ENCODE results near the gene PTPN1. TPM values are rescaled to one million over a fixed set of nuclear protein-coding genes. Genes with fewer than 3 reads are reported as not detected.

PTPN1 gene
- total and polyA plus RNA-seq, 2 of the 13 experiments (the other 11 are each of a cell fraction or from before 2014, with no cell fraction given): 17.7 to 37.2 TPM

GRCh38 chr20:50464026-50464724 lies 46.0 kb upstream of the PTPN1 start (continued):
- TF ChIP-seq ZNF484 (CRISPR knock-in tag; IDR thresholded peaks at IDR 0.05; ENCODE audit: borderline replicate concordance, low read depth) (no peak), ZNF720 (CRISPR knock-in tag; IDR thresholded peaks at IDR 0.05) (no peak), POGK (CRISPR knock-in tag; conservative IDR thresholded peaks at IDR 0.05) (peak; percentile 70), ZMYM3 (CRISPR knock-in tag; IDR thresholded peaks at IDR 0.05) (peak; percentile 99), FUBP1 (CRISPR knock-in tag; IDR thresholded peaks at IDR 0.05; ENCODE audit: borderline replicate concordance) (no peak), JDP2 (CRISPR knock-in tag; IDR thresholded peaks at IDR 0.05; ENCODE audit: borderline replicate concordance) (no peak), LBX2 (CRISPR knock-in tag; IDR thresholded peaks at IDR 0.05; ENCODE audit: borderline replicate concordance) (no peak), SRF (IDR thresholded peaks at IDR 0.05; ENCODE audit: low read depth, low read length) (no peak), ZNF20 (CRISPR knock-in tag; IDR thresholded peaks at IDR 0.05) (no peak), HIVEP1 (CRISPR knock-in tag; IDR thresholded peaks at IDR 0.05) (no peak; the same call in 1 of the 2 replicates), IKZF4 (CRISPR knock-in tag; IDR thresholded peaks at IDR 0.05; ENCODE audit: borderline replicate concordance, low read depth, not compliant biosample characterization) (no peak), SIN3B (IDR thresholded peaks at IDR 0.05; ENCODE audit: low read length) (no peak)
- TF ChIP-seq, protein P1, sequence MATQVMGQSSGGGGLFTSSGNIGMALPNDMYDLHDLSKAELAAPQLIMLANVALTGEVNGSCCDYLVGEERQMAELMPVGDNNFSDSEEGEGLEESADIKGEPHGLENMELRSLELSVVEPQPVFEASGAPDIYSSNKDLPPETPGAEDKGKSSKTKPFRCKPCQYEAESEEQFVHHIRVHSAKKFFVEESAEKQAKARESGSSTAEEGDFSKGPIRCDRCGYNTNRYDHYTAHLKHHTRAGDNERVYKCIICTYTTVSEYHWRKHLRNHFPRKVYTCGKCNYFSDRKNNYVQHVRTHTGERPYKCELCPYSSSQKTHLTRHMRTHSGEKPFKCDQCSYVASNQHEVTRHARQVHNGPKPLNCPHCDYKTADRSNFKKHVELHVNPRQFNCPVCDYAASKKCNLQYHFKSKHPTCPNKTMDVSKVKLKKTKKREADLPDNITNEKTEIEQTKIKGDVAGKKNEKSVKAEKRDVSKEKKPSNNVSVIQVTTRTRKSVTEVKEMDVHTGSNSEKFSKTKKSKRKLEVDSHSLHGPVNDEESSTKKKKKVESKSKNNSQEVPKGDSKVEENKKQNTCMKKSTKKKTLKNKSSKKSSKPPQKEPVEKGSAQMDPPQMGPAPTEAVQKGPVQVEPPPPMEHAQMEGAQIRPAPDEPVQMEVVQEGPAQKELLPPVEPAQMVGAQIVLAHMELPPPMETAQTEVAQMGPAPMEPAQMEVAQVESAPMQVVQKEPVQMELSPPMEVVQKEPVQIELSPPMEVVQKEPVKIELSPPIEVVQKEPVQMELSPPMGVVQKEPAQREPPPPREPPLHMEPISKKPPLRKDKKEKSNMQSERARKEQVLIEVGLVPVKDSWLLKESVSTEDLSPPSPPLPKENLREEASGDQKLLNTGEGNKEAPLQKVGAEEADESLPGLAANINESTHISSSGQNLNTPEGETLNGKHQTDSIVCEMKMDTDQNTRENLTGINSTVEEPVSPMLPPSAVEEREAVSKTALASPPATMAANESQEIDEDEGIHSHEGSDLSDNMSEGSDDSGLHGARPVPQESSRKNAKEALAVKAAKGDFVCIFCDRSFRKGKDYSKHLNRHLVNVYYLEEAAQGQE (IDR thresholded peaks at IDR 0.05; ENCODE audit: borderline replicate concordance in 1 of 2, low read depth in 1 of 2, low read length in 2 of 2): no peak
- TF ChIP-seq, protein P2, sequence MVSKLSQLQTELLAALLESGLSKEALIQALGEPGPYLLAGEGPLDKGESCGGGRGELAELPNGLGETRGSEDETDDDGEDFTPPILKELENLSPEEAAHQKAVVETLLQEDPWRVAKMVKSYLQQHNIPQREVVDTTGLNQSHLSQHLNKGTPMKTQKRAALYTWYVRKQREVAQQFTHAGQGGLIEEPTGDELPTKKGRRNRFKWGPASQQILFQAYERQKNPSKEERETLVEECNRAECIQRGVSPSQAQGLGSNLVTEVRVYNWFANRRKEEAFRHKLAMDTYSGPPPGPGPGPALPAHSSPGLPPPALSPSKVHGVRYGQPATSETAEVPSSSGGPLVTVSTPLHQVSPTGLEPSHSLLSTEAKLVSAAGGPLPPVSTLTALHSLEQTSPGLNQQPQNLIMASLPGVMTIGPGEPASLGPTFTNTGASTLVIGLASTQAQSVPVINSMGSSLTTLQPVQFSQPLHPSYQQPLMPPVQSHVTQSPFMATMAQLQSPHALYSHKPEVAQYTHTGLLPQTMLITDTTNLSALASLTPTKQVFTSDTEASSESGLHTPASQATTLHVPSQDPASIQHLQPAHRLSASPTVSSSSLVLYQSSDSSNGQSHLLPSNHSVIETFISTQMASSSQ (IDR thresholded peaks at IDR 0.05; ENCODE audit: low read depth): no peak
- TF ChIP-seq, protein P2 (CRISPR knock-in tag; IDR thresholded peaks at IDR 0.05; ENCODE audit: borderline replicate concordance): no peak; the same call in 1 of the 2 replicates
